DMS79 (cell line): ENCODE data around the gene TUBB2A.
"Not testable (repeated sequence)": the region's sequence is repeated elsewhere in the genome, so short reads cannot be mapped to it uniquely, and the experiment has no call there.

ENCODE experiments used
- DNase-seq: peaks from one replicate; lab custom pipeline; 2025; lab: John Stamatoyannopoulos, UW

Gene TUBB2A

GRCh38 chr6:3179945-3180344, 22.6 kb upstream of the TUBB2A start:
- not testable (repeated sequence) for DNase-seq

- DNase-seq, result not testable (repeated sequence)
Measured at GRCh38 chr6:3178666-3179065, 21.3 kb upstream of the TUBB2A start.

GRCh38 chr6:3176562-3177355, 19.4 kb upstream of the TUBB2A start:
- no peak for DNase-seq

GRCh38 chr6:3175715-3176402, 18.5 kb upstream of the TUBB2A start:
- DNase-seq, result no peak

- not testable (repeated sequence) for DNase-seq
Measured at GRCh38 chr6:3173636-3174089, 16.3 kb upstream of the TUBB2A start.

DNA sequence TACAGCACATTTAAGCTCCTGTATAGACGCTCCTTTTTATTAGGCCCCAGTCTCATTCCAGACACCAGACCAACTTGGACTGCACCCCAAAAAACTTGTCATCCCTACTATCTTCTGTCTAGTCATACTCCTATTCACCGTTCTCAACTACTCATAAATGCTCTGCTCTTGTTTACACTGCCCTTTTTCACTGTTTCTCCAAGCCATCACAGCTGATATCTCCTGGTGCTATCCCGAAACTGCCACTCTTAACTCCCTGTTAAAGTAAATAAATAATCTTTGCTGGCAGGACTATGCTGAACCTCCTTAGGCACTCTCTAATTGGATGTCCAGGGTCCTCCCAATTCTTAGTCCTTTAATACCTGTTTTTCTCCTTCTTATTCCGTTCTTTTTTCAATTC, 15.4 kb upstream of the TUBB2A start:
- DNase-seq, result not testable (repeated sequence)

DNA sequence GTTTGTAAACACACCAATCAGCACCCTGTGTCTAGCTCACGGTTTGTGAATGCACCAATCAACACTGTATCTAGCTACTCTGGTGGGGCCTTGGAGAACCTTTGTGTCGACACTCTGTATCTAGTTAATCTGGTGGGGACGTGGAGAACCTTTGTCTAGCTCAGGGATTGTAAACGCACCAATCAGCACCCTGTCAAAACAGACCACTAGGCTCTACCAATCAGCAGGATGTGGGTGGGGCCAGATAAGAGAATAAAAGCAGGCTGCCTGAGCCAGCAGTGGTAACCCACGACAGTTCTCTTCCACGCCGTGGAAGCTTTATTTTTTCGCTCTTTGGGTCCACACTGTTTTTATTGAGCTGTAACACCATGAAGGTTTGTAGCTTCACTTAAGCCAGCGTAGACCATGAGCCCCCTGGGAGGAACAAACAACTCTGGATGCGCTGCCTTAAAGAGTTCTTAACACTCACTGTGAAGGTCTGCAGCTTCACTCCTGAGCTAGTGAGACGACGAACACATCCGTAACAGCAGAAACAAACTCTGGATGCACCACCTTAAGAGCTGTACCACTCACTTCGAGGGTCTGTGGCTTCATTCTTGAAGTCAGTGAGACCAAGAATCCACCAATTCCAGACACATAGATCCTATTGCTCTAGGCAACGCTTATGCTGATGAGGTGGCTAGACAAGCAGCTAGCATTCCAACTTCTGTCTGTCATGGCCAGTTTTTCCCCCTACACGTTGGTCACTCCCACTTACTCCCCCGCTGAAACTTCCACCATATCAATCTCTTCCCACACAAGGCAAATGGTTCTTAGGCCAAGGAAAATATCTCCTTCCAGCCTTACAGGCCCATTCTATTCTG, 14.2 kb upstream of the TUBB2A start:
- DNase-seq, result not testable (repeated sequence)

DNA sequence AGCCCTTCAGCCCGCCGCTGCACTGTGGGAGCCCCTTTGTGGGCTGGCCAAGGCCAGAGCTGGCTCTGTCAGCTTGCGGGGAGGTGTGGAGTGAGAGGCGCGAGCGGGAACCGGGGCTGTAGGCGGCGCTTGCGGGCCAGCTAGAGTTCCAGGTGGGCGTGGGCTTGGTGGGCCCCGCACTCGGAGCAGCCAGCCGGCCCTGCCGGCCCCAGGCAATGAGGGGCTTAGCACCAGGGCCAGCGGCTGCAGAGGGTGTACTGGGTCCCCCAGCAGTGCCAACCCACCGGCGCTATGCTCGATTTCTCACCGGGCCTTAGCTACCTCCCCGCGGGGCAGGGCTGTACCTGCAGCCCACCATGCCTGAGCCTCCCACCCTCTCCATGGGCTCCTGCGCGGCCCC, 13.3 kb upstream of the TUBB2A start:
- not testable (repeated sequence) for DNase-seq

- not testable (repeated sequence) for DNase-seq
Measured at GRCh38 chr6:3168046-3168445, 10.7 kb upstream of the TUBB2A start.

DNA sequence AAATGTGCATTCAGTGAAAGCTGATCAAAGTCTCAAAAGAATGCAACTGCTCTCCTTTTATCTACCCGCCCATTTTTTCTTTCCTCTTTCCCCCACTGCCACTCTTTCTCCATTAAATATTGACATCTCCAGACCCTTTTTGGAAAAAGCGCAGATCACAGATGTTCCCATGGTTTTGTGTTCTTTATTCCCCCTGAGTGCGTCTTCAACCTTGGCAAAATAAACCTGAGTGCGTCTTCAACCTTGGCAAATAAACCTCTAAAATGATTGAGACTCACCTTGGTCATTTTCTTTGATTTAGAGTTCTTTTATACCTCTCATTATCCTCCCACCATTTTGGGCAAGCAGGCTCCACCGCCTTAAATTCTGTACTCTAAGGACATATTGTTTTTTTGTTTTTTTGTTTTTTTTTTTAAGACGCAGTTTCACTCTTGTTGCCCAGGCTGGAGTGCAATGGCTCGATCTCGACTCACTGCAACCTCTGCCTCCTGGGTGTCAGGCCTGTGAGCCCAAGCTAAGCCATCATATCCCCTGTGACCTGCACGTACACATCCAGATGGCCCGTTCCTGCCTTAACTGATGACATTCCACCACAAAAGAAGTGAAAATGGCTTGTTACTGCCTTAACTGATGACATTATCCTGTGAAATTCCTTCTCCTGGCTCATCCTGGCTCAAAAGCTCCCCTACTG, 9.3 kb upstream of the TUBB2A start:
- not testable (repeated sequence) for DNase-seq

DNA sequence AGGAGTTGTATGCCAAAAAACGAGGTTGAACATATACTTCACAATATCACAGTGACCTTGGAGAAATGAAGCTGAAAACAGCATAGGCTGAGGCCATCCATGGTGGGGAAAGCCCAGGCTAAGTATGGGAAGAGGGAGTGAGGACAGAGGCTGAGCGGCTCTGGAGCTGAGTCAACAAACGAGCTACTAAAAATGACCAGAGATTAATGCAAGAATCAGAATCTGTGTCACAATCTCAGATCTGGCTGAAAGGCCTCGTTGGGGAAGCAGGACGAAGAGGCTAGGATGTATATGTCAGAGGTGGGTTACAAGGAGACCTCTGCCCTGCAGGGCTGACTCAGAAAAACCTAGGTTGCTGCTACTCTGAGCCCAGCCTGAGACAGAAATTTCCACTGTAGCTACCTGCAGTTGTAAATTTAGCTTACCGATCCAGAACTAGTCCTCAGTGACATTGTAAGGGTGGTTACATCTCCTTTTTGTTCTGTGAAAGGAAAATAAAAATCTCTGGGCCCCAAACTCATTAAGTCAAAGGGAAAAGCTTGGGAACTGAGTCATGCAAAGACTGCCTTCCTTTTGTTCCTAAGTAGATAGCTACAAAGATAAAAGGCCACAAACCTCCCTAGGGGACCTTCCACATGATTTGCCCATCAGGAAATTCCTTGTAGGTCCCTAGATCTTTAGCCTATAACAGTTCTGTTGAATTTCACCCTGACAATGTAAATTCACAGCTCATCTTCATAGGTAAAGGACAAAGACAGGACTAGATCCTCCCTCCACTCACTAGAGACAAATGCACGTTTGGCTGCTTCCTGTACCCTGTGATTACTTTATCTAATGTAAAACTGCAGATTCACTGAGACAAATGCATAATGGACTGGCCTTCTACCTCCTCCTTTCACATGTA, 8.5 kb upstream of the TUBB2A start:
- DNase-seq, result no peak

- no peak for DNase-seq
Measured at GRCh38 chr6:3164388-3164787, 7.0 kb upstream of the TUBB2A start.

GRCh38 chr6:3163248-3163594, 5.9 kb upstream of the TUBB2A start:
- no peak for DNase-seq

- peak; percentile 17 for DNase-seq
Measured at GRCh38 chr6:3162565-3163247, 5.4 kb upstream of the TUBB2A start.

DNA sequence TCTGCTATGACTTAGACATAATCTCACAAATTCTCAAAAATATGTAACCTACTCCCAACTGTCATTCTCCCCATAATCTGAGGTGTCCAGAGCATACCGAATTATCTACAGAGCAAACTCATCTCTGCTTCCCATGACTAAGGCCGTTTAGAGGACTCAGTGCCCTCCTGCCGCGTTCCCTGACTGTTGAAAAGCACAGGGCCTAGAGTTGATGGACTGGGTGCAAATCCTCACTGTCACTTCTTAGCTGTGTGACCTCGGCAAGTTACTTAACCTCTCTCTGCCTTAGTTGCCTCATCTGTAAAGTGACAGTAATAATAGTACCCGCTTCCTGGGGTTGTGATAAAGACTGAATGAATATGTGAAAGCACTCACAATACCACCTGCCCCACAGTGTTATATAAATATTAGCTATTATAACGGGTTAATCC, 4.7 kb upstream of the TUBB2A start:
- no peak for DNase-seq

DNA sequence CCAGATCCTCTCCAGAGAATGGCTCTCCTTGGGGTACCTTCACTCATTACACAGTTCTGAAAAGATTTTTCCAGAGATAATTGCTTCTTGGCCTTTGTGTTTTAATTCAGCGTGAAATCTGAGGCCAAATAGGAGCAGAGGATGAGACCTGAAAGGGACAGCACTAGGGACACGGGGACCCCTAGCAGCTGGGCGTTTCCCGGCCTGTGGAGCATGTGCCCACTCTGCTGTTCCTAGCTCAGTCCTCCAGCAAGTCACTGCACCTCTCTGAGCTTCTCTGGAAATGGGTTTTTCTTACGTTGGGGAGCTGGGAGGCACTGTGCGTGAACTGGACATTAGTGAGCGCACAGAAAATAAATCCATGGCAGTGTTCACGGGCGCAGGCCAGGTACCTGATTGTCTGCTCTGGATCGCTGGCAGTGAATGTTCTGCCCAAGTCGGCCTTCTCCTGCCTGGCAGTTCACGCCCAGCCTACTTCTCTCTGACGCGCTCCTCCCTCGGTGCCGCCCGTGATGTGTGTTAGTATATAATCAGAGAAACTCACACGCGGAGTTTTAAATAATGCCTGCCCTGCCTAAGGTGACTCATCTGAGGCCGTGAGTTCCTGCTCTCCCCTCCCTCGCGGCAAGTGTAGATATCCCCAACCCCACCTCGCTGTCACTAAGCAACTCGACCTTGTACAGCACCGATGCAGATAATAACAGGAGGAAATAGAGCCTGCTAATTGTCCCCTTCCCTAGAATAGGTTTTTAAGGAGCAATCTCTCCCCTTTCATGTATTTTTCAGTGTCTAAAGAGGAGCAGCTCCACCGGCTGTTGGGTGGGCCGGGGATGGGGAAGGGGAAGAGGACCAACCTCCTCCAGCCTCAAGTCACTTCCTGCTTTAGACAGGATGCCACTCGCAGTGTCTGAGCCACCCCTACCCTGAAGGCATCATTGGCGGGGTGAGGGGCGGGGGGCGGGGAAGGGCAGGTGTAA, 2.7 kb upstream of the TUBB2A start:
- DNase-seq, result no peak

DNA sequence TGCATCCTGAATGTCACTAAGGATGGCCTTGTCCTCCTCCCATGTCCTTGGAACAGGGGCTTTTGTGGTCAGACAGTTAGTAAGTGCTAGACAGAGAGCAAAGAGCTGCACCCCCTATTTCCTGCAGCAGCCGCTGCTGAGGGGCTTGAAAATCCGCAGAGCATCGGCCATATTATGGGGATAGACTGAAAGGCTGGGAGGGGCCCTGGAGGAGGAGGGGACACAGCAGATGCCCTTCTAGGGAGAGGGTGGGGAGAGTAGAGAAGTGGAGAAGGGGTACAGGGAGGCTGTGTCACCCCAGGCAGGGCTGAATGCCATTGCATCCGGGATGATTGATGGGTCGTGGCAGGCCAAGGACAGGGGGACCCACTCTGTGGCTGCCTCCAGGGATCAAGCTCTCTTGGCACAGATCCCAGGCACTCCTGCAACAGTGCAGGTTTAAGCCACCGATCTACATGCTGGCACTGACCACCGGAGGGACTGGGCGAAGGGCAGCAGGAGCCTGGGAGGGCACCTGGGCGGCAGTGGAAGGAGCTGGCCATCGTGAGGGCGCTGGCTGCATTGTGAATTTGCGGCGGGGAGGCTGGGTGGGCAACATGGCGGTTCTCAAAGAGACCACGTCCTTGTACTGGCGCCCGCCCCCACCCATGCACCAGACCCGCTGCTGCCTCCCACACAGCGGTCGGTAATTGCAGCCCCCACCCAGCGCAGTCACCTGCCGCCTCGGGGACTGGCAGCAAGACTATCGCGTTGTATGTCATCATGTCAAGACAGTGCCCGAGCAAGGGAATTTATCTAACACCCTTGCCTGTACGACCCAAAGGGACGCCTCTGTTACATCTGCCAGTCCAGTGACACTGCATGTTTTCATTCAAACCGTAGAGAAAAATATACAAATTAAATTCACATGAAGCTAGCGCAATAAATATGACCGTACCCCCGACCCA, 887 bp downstream of the TUBB2A start:
- DNase-seq, result not testable (repeated sequence)

DNA sequence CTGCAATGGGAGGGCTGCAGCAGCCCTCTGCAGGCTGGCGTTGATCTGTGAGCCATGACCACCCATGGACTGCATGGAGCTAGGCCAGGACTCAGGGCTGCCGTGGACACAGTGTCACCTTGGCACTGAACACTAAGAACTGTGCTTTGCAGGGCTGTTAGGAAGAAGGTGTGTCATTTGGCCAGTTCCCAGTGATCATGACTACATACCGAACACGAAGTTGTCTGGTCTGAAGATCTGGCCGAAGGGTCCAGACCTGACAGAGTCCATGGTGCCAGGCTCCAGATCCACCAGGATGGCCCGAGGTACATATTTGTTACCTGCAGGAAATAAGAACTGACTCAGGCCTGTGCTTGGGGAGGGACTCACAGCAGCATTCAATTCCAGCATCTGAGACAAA, 1.9 kb downstream of the TUBB2A start:
- DNase-seq, result not testable (repeated sequence)
